CD4-positive, alpha-beta T cell treated with Interleukin-12 subunit alpha and Interleukin-12 subunit beta, for 1 hour (primary cell): Measurements from ENCODE around the gene SYDE2.
"Not testable (repeated sequence)": the region's sequence is repeated elsewhere in the genome, so short reads cannot be mapped to it uniquely, and the experiment has no call there.

Source experiments
- DNase-seq: peaks from one replicate; pipeline ENCODE4 v3.0.0-alpha.2; 2020

SYDE2 gene

DNA sequence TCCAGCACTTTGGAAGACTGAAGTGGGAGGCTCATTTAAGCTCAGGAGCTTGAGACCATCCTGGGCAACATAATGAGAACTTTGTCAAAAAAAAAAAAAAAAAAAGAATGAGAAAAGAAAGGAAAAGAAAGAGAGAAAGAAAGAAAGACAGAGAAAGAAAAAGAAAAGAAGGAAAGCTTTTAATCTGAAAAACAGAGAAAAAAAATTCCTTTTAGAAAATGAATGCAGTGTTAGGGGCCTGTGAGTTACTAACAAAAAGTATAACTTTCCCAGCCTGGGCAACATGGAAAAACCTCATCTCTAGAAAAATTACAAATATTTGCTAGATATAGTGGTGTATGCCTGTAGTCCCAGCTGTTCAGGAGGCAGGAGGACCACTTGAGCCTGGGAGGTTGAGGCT, 15.9 kb upstream of the SYDE2 start:
- no peak for DNase-seq

DNA sequence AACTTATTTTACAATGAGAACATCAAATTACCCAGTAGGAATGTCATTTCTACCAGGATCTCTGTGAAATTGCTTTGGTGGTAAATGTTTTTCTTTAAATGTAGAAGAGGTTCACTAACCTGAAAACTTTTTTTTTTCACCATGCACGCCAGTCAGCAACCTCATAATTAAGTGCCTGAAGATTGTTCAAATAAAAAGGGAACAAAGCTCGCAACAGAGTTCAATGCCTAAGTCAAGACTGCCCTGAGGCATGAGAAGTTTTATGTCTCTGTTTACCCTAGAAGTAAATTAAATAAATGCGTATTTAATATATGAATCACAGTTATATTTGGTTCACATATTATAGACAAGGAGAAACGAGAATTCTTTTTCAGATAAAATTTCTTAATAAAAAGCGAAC, 13.8 kb upstream of the SYDE2 start:
- no peak for DNase-seq

DNA sequence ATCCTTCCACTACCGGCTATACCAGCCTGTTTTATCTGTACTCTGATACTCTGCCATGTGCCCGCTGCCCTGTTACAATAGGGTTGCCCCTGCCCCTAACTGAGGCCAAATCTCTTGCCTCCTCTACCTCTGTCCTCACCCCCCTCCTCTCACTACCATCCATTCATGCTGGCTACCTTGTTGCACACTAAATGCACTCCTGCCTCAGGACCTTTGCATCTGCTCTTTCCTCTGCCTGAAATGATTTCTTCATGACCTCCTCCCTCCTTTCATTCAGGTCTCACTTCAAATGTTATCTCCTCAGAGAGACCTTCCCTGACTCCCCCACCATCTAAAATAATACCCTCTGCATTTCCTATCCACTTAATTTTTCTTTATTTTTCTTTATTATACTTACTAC, 7.7 kb upstream of the SYDE2 start:
- no peak for DNase-seq

DNA sequence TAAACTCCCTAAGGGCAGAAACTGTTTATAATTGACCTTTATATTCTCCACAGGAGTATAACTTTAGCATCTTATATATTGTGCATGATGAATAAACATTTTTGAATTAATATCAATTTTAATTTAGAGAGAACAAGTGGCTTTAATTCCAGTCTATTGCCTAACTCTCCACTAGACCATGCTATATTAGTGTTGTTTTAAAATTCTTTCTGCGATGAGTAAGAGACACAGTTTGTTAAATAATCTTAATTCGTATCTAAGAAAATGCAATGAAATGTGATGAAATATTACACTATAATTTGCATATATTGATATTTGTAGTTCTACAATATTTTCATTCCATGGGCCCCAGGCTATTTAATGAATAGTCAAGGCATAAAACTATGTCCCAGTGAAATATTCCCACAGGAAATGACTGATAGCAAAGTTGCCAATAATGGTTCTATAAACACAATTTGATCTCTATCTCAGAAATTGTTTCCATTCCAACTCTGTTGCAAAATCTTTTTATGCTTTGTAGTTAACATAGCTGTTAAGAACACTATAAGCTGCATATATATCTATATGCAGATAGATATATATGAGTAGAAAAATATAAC, 2.9 kb upstream of the SYDE2 start:
- DNase-seq = no peak

DNA sequence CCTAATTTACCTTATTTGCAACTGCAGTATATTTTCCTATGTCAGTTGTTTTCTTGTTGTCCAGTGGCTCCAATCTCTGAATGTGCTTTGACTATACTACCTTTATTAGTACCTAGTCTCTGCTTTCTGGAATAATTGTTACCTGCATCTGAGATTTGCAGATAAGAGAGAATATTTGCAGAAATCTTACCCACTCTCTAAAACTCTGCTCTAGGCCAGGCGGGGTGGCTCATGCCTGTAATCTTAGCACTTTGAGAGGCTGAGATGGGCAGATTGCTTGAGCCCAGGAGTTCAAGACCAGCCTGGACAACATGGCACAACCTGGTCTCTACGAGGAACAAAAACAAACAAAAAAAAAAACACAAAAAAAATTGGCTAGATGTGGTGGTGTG, 2.0 kb upstream of the SYDE2 start:
- no peak for DNase-seq

DNA sequence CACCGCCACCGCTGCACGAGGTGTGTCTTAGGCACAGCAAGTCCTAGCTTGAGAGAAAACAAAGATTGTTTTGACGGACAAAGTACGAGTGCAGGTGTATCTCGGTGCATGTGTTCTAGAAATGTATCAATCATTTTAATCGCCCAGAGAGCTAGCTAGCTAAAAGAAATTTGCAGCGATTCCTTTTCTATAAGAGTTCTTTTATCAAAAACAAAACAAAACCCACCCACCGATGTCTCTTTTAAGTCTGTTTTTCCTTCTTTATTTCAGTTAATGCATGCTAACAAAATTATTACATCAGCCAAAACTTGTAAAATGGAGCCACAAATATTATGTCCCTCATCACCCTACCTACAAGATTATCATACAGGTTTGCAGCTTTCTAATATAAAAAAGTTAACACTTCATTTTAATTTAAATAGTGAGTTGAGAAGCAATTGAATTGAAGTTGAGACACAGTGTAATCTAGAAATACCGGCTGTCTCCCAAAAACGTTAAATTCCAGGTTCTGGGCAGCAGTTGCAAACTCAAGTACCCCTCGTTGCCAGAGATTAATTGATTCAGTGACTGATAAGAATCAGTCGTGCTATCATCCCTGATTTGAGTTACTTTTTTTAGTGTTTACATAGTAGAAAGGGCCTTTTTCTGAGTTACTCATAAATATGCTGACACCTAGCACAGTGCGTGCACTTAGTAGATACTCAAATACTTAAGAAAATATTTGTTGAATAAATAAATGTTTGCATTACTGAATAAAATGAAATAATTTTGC, 1.5 kb upstream of the SYDE2 start:
- no peak for DNase-seq

DNA sequence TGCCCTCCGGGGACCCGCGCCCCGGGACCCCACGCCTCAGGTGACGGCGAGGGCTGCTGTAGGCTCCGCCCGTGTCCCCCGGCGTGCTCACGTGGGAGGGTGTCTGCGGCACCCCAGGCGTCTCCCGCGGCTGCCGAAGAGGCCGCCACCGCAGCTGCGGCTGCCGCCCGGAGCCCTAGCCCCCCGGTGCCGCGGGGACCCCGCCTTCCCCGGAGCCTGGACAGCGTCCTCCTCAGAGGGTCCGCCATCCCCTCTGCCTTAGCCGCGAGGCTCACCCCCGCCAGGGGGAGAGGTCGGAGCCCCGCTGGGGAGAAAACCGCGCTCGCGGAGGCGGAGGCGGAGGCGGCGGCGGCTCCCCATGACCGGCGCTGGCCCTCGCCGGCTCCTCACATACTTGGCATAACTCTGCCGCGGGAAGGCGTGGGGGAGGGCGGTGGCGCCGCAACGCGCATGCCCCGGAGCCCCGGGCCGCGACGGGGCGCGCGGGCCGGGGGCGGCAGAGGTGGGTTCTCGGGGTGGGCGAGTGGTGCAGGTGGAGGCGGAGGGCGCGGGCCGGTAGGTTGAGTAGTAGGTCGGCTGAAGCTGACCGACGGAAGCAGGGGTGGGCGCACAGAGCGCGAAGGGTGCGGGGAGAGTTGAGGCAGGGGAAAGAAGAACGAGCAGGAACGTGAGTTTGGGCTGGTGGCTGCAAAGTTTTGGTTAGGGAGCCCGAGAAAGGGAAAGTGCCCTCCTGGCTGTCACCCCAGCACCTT, 700 bp upstream of the SYDE2 start:
- peak; percentile 72 for DNase-seq

DNA sequence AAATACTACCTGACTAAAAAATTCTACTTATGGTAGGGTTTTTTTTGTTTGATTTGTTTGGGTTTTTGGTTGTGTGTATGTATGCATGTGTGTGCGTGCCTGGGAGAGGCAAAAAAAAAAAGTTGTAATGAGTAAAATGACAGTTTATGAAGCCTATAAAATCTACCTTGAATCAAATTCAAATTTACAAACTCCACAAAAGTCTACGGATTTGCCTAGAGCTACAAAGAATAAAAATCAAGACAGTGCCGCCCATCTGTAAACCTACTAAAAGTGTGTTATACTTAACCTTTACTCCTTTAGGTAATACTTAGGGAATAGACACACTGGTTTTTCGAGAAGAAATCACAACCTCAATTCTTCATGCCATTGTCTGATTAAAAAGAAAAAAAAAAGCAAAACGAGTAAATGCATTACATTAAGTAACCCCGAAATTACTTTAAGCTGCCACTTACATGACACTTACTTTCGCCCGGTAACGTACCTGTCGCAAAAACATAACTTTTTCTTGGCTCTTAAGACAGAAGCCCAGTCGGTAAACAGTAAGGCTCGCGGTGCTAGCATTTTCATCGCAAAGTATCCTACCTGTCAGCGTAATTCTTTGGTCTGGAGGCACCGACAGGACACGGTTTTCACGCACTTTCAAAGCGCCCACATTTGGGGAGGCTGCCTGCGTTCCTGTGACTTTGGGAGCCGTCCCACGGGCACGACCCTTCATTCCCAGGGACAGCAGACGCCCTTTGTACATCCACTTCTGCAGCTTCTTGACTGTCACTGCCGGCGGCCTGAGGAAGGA, 951 bp downstream of the SYDE2 start:
- DNase-seq = no peak

DNA sequence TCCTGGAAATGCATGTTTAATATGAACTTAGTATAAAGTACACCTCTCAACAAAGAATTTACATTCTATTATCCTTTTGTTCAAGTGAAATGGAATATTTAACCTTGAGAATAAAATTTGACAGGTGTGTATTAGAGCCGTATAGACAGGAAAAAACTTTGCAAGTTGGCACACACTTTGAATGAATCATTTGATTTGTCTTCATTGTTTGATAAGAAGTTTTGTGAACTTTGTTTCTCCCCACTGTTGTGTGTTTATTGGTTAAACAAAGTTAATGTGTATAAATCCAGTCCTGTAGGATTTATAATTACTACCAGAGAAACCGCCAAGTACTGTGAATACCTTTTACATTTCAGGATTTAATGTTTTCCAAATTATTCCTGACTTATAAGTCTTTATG, 2.0 kb downstream of the SYDE2 start:
- no peak for DNase-seq

DNA sequence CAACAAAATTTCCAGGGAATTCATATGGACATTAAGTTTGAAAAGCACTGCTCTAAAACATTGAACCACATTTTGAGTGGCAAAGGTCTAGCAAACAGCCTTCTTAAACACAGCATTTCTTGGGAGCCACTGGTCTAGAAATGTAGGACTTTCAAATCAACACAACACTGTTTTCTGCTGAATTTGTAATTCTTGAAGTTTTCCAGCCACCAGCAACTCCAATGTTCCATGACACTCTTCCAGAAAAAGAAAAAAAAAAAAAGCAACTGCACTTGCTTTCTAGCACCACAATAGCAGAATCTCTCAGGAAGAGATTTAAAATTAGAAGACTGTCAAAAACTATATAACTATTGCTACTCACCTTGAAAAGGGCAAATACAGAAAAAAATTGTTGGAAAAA, 4.5 kb downstream of the SYDE2 start:
- no peak for DNase-seq

DNA sequence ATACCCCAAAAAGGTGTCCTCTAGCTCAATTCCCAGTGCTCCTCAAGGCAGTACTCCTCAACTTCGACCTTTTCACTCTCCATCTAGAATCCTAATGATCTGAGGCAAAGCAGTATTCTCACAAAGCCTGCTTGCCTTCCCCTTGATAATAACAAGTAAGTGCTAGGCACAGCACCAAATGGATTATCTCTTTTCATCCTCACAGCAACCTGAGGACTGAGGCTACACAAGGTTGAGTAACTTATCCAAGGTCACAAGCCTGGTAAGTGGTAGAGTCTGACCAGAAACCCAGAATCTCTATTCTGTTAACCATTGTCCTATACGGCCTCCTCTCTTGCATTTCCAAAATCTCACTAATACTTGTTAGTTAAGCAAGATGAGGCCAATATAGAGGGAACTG, 5.1 kb downstream of the SYDE2 start:
- DNase-seq = no peak

DNA sequence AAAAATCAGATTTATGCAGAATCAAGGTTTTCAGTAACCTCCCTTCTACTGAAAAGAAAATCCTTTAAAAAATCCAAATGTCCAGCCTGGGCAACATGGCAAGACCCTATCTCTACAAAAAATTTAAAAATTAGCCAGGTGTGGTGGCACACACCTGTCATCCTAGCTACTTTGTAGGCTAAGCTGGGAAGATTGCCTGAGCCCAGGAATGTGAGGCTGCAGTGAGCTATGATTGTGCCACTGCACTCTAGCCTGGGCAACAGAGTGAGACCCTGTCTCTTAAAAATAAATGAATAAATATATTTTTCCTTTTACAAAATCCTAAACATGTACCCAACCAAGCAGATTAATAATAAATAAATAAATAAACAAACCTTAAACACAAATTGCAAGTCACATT, 8.7 kb downstream of the SYDE2 start:
- not testable (repeated sequence) for DNase-seq

DNA sequence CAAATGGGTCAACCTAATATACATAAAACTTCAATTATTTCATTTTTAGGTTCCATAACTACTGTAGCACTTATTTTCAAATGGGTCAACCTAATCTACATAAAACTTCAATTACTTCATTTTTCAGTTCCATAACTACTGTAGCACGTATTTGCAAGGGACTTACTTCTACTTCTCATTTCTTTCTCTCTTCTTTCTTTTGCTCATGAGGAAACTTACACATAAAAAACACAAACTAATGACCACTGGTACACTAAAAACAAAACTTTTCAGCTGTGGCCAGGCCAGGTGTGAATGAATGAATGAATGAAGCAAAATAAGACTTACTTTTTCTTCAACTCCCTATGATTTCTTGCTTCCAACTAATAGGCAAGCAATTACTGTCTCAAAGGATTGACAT, 11.7 kb downstream of the SYDE2 start:
- DNase-seq = no peak

DNA sequence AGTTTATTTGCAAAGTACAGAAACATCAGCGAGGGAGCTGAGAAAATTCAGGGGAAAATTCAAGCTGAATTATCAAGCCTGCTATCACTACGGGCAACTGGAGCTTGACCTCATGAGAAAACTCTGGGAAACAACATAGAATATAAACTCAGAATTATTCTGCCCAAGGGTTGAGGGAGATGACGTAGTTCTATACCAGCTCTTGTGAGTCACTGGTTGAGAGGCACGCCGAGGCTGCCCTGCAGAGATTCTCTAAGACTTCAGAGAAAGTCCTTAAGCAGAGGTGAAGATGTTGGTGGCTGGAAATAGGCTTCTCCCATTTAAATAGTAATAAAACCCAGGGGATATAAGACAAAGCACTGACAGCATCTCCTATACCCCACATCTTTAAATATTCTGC, 12.3 kb downstream of the SYDE2 start:
- no peak for DNase-seq

DNA sequence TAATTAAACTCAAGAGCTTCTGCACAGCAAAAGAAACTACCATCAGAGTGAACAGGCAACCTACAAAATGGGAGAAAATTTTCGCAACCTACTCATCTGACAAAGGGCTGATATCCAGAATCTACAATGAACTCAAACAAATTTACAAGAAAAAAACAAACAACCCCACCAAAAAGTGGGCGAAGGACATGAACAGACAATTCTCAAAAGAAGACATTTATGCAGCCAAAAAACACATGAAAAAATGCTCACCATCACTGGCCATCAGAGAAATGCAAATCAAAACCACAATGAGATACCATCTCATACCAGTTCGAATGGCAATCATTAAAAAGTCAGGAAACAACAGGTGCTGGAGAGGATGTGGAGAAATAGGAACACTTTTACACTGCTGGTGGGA, 13.8 kb downstream of the SYDE2 start:
- not testable (repeated sequence) for DNase-seq

DNA sequence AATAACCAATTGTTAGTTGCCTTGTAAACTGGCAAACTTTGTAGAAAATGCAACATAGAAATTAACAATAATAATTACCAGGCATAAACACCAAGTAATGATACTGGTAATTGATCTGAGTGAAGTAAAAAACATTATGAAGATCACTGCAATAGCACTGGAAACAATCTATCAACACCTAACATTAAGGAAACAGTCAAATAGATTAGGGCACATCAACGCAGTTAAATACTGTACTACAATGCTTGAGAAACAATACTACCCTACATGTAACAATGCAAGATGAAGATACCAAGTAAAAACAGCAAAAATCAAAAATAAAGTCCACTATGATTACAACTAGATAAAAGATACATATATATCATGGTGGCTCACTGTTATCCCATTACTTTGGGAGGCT, 16.6 kb downstream of the SYDE2 start:
- DNase-seq = no peak

DNA sequence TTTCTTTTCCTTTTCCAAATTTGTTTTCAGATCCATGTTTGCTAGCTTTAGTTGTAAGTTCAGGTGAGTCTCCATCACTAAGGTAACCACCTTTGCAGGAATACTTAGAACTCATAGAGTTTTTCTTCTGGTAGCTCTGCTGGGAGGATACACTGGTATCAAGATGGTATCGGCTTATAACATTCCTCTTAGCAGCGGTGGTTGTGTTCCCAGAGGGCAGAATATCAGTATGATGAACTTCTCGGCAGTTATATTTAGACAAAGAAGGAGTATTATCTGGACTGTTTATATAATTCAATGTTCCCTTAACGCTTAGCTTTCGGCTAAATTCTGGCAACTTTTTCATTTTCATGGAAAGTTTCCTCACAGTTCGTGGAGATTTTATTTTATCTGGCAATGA, 18.1 kb downstream of the SYDE2 start:
- DNase-seq = no peak

DNA sequence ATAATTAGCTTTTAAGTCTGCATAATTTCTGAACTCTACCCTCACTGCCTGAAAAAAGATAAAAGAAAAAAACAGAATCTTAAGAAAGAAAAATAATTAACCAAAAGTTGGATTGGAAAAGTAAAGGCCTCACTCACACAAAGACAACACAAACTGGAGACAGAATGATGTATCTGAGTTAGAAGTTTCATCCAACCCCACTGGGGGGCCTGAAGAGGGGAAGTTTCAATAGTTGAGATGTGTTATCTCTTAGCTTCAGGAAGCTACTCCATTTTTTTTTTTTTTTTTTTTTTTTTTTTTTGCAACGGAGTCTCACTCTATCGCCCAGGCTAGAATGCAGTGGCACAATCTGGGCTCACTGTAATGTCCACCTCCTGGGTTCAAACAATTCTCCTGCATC, 19.9 kb downstream of the SYDE2 start:
- DNase-seq = no peak

DNA sequence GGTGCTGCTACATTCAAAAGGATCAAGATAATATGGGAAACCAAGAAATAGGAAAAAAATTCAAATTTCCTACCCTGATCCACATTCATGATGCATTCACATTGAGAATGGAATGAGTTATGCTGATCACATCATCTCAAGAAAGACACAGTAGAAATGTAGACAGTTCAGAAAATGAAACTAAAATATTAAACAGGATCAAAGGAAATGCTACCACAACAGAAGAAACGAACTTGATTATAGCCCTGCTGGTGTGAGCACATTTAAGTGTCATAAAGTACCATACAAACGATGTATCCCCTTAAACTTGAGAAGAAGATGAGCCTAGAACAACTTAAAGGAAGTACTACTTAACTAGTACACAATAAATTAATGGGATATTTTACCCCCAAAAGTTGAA, 21.3 kb downstream of the SYDE2 start:
- peak; percentile 49 for DNase-seq

DNA sequence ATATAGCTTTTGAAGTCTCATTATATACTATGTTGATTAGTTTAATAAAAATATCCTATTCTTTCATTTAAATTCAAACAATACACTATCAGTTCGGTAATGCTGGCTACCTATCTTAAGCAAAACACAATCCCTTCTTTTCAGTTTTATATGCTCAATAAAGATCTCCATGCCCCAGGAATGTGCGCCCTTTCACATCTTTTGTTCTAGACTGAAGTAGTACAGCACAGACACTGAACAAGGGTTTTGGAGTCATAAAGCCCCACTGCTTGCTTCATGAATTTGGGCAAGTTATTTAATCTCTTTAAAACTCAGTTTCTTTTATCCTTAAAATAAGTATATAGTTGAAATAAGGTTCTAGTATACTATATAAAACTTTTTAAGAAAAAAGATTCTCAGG, 22.4 kb downstream of the SYDE2 start:
- DNase-seq = no peak

DNA sequence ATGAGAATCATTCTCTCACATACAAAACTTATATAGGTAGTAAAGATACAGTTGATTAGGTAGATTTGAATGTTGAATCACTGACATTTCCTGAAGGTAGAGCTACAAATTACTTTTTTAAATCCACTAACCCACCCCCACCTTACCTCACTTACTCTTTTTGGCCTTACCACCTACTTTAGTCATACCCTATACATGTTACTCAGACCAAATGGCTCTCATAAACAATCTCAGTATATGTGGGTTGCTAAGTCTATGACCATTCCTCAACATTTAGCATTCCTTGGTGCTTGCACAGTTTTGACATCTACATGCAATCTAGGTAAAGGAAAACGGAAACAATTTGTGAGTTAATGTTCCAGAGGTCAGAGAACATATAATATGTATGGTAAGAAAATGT, 26.3 kb downstream of the SYDE2 start:
- DNase-seq = no peak

DNA sequence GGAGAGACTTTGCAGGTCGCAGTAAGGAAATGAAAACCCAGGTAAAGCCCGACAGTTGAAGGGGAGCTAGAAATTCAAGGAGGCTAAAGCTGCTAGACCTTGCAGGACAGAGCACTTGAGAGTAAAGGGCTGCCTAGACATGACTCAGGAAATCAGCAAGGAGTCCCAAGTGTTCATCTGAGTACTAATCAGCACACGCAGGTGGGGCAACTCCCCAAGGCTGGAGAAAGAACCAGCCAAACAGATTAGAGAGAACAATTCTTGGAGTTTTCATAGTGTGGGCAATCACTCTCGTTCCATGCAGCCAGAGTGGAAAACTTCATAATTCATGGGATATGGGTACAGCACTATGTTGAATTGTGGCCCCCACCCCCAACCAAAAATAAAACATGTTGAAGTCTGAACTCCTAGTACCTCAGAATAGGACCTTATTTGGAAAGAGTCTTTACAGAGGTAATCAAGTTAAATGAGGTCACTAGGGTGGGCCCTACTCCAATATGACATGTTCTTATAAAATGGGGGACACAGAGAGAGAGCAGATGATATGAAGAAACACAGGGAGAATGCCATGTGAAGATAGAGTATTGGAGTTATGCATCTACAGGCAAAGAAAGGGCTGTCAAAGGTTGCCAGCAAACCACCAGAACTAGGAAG, 28.0 kb downstream of the SYDE2 start:
- no peak for DNase-seq

DNA sequence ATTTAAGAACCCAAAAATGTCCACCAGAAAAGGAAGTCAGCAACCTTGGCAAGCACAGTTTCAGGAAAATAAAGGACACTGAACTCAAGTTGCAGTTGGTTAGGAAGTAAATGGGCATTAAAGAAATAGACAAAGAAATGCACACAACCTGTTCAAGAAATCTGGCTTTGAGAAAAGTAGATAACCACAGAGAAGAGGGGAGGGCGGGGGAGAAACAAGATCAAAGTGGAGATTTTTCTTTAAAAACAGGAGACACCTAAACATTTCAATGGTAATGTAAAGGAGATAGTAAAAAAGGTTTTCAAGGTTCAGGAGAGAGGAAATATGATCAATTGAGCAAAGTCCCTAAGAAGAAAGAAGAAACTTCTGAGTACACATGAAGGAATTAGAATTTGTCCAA, 29.1 kb downstream of the SYDE2 start:
- no peak for DNase-seq
